Activated naive CD4-positive, alpha-beta T cell treated with Interleukin-2 at 50 U/mL for 16 hours (primary cell): ENCODE measurements around the gene SMCR8.
"Not testable (repeated sequence)": the region's sequence is repeated elsewhere in the genome, so short reads cannot be mapped to it uniquely, and the experiment has no call there.

Experiments used
- DNase-seq: peaks from one replicate; pipeline ENCODE4 v3.0.0-alpha.2; 2020

Gene SMCR8

GRCh38 chr17:18363101-18364049, 48.3 kb downstream of the SMCR8 start, which contains the start of gene SHMT1:
TSS of gene SHMT1 (minus strand) at chr17:18363550. CDS start at chr17:18355981, 7,569 bp downstream.
- peak; percentile 92 for DNase-seq

GRCh38 chr17:18364166-18364565, 49.1 kb downstream of the SMCR8 start:
- no peak for DNase-seq

GRCh38 chr17:18368946-18369345, 53.9 kb downstream of the SMCR8 start:
- no peak for DNase-seq

- DNase-seq = no peak
Measured at GRCh38 chr17:18370761-18371160, 55.7 kb downstream of the SMCR8 start.

GRCh38 chr17:18371455-18371854, 56.4 kb downstream of the SMCR8 start:
- no peak for DNase-seq

- not testable (repeated sequence) for DNase-seq
Measured at GRCh38 chr17:18373181-18373580, 58.1 kb downstream of the SMCR8 start.

- no peak for DNase-seq
Measured at GRCh38 chr17:18374216-18374615, 59.1 kb downstream of the SMCR8 start.
